PFSK-1 (cell line): ENCODE data around the gene HECTD1.

Experiments used
- FOXP2 ChIP-seq: optimal IDR thresholded peaks from 2 replicates; pipeline ENCODE3; 2011; ENCODE audit warnings: borderline replicate concordance, control low read depth, inconsistent platforms; ENCODE audit not compliant: insufficient read depth; ENCODE audit errors: extremely low read length, extremely low read depth
- POLR2AphosphoS5 ChIP-seq: IDR thresholded peaks from 2 replicates; pipeline ENCODE4 v1.6.1; 2012; ENCODE audit warnings: low read depth, mild to moderate bottlenecking, control low read depth, low read length, moderate library complexity
- REST ChIP-seq, 2 experiments: IDR thresholded peaks; 2 replicates each; pipeline versions ENCODE4 v1.6.1 to v1.8.0; 2011 to 2012; ENCODE audit warnings: low read depth in 2 of 2, low read length in 2 of 2, control low read depth in 1 of 2, inconsistent platforms in 1 of 2, mild to moderate bottlenecking in 1 of 2, moderate library complexity in 1 of 2; ENCODE audit not compliant: insufficient read depth in 1 of 2
- SIN3A ChIP-seq: IDR thresholded peaks from 2 replicates; pipeline ENCODE4 v1.6.1; 2012; ENCODE audit warnings: mild to moderate bottlenecking, low read length, moderate library complexity, borderline replicate concordance; ENCODE audit not compliant: insufficient read depth
- TAF1 ChIP-seq: IDR thresholded peaks from 2 replicates; pipeline ENCODE4 v1.6.1; 2012; ENCODE audit warnings: low read length, control low read depth, borderline replicate concordance; ENCODE audit not compliant: insufficient read depth

HECTD1 gene

DNA sequence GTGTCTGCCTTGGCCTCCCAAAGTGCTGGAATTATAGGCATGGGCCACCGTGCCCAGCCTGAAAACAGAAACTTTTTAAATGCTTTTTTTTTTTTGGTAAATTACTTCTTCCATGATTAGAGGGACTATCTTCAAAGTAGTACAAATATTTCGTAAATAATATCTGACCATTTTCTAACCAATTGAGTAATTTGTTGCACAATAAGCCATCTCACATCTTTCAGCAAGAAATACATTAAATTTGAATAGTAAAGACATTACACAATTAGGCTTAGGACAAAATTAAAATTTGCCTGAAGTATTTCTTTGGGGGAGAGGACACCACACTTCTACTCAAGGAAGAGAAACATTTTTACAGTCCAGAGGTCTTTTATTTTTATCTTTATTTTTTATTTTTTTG, 96.7 kb downstream of the HECTD1 start:
- no peak for TF ChIP-seq TAF1
- TF ChIP-seq SIN3A: no peak
- TF ChIP-seq POLR2AphosphoS5: no peak
- no peak for TF ChIP-seq FOXP2
- TF ChIP-seq REST (IDR thresholded peaks at IDR 0.05; ENCODE audit: insufficient read depth in 1 of 2, low read depth in 2 of 2, low read length in 2 of 2): no peak

GRCh38 chr14:31109257-31109656, 98.3 kb downstream of the HECTD1 start:
- TF ChIP-seq SIN3A (no peak), REST (IDR thresholded peaks at IDR 0.05; ENCODE audit: insufficient read depth in 1 of 2, low read depth in 2 of 2, low read length in 2 of 2) (no peak), POLR2AphosphoS5 (no peak), TAF1 (no peak), FOXP2 (no peak)

DNA sequence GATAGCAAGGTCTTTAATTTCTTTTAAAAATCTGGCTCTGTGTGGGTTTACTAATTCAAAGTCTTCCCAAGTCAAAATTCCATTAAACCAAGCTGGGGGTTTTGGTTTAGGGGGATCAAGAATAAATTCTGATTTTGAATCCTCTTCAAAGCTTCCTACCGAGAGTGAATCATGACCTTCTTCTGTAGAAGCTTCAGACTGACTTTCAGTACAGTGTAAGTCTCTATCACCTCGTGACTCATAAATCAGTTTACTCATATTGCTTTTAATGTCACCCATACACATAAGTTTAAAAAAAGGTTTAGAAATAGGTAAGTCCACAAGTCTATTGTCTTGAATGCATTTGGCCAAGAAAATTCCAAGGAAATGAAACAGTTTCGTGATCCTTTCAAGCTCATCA, 100.8 kb downstream of the HECTD1 start:
- TF ChIP-seq POLR2AphosphoS5 (no peak), TAF1 (no peak), SIN3A (no peak), REST (IDR thresholded peaks at IDR 0.05; ENCODE audit: insufficient read depth in 1 of 2, low read depth in 2 of 2, low read length in 2 of 2) (no peak), FOXP2 (no peak)

DNA sequence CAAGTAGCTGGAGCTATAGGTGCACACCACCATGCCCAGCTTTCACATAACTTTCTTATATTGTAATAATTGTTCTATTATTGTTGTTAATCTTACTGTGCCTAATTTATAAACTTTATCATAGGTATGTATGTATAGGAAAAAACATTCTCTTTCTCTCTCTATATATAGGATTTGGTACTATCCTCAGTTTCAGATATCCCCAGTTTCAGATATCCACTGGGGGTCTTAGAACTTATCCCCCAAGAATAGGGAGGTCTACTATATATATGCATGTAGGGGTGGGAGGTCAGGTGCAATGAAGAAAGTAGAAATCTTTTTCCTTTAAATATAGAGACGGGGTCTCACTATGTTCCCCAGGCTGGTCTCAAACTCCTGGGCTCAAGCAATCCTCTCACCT, 110.5 kb downstream of the HECTD1 start:
- TF ChIP-seq POLR2AphosphoS5 (no peak), REST (IDR thresholded peaks at IDR 0.05; ENCODE audit: insufficient read depth in 1 of 2, low read depth in 2 of 2, low read length in 2 of 2) (no peak), TAF1 (no peak), SIN3A (no peak), FOXP2 (no peak)

- no peak for TF ChIP-seq FOXP2
These were observed 111.3 kb downstream of the HECTD1 start for GRCh38 chr14:31096255-31096654.
